Panc1 (cell line): ENCODE measurements around the gene LACTBL1. TPM values are rescaled to one million over a fixed set of nuclear protein-coding genes. Genes with fewer than 3 reads are reported as not detected.
A peak's percentile ranks its signal among the peaks of the same experiment; 100 is the strongest.
"Not testable (repeated sequence)": the region's sequence is repeated elsewhere in the genome, so short reads cannot be mapped to it uniquely, and the experiment has no call there.

Source experiments
- ATAC-seq: fragments of 200-7000 bp; cut with Tn5 transposase; 2 replicates; pipeline ENCODE4 v1.9.1; 2020; ENCODE audit warnings: mild to moderate bottlenecking, moderate library complexity
- BruUV-seq: library from RNA; stranded (reverse); fragments of 400-500 nt; replicated peaks from 2 replicates; lab custom pipeline; 2021; lab: Mats Ljungman, UMichigan
- CTCF ChIA-PET: fragments of 300-600 bp; sonication (Branson Sonifier 250); formaldehyde crosslinking; loops from one replicate; lab custom pipeline; 2022; ENCODE audit warnings: antibody characterized with exemption; lab: Charles Lee
- POLR2A ChIA-PET: fragments of 300-600 bp; sonication (Branson Sonifier 250); formaldehyde crosslinking; loops from one replicate; lab custom pipeline; 2022; ENCODE audit warnings: antibody characterized with exemption; lab: Charles Lee
- DNase-seq: peaks from one replicate; pipeline ENCODE4 v3.0.0-alpha.2; 2010; ENCODE audit warnings: low read depth, low spot score
- H3K27ac ChIP-seq: 2 replicates; pipeline ENCODE4 v1.5.1; 2011; ENCODE audit warnings: mild to moderate bottlenecking, low read length, inconsistent platforms
- H3K27me3 ChIP-seq: fragments of 200-500 bp; sonication (Bioruptor generic); 2 replicates; pipeline ENCODE4 v1.6.0; 2014; ENCODE audit warnings: low read length, inconsistent platforms; ENCODE audit not compliant: control insufficient read depth, insufficient read depth
- H3K36me3 ChIP-seq: fragments of 200-500 bp; sonication (Bioruptor generic); 2 replicates; pipeline ENCODE4 v1.5.1; 2014; ENCODE audit warnings: inconsistent platforms, mild to moderate bottlenecking, low read length, moderate library complexity; ENCODE audit not compliant: control insufficient read depth, insufficient read depth
- H3K4me1 ChIP-seq: 2 replicates; pipeline ENCODE4 v1.5.1; 2011; ENCODE audit warnings: inconsistent platforms, mild to moderate bottlenecking, low read length, moderate library complexity; ENCODE audit not compliant: control insufficient read depth, insufficient read depth
- H3K4me3 ChIP-seq, 2 experiments: 2 replicates each; pipeline ENCODE4 v1.5.1; 2011 to 2012; ENCODE audit warnings: low read depth in 2 of 2, low read length in 2 of 2, mild to moderate bottlenecking in 2 of 2, inconsistent platforms in 1 of 2, moderate library complexity in 1 of 2
- H3K9me3 ChIP-seq: fragments of 200-500 bp; sonication (Bioruptor generic); 2 replicates; pipeline ENCODE4 v1.5.1; 2014; ENCODE audit warnings: low read depth, mild to moderate bottlenecking, inconsistent platforms, low read length, moderate library complexity; ENCODE audit not compliant: control insufficient read depth, insufficient read depth
- POLR2AphosphoS5 ChIP-seq: IDR thresholded peaks from 2 replicates; pipeline ENCODE4 v1.6.1; 2012; ENCODE audit warnings: mild to moderate bottlenecking, low read depth, low read length, moderate library complexity
- SIN3A ChIP-seq: IDR thresholded peaks from 2 replicates; pipeline ENCODE4 v1.6.1; 2012; ENCODE audit warnings: low read depth, mild to moderate bottlenecking, low read length, moderate library complexity, borderline replicate concordance; ENCODE audit not compliant: insufficient read depth
- TCF7L2 ChIP-seq: IDR thresholded peaks from 2 replicates; pipeline ENCODE4 v1.6.1; 2011; ENCODE audit warnings: mild to moderate bottlenecking, low read depth, low read length, inconsistent platforms
- in situ Hi-C: cut with HindIII; loops from 2 replicates; pipeline ENCODE4 v1.10.0; 2016; ENCODE audit warnings: low sequenced_read_pairs, low pct_unique_long_range_greater_than_20kb
- intact Hi-C: fragments of 100-400 bp; cut with micrococcal nuclease; formaldehyde crosslinking; loops from one replicate; pipeline ENCODE4 v1.10.0; 2022; ENCODE audit not compliant: unreplicated experiment
- total RNA-seq: library from RNA; stranded (reverse); gene quantifications from one replicate; pipeline ENCODE4 v1.2.1, GENCODE V29; 2021; ENCODE audit not compliant: unreplicated experiment
- TF ChIP-seq, protein P1 (sequence below): fragments of 450-650 bp; IDR thresholded peaks from 2 replicates; pipeline ENCODE4 v1.5.1; 2017; ENCODE audit warnings: mild to moderate bottlenecking
- TF ChIP-seq, protein P2 (sequence below), 2 experiments: IDR thresholded peaks; 2 replicates each; pipeline ENCODE4 v1.6.1; 2011 to 2012; ENCODE audit warnings: low read depth in 2 of 2, control low read depth in 1 of 2, low read length in 1 of 2, mild to moderate bottlenecking in 1 of 2, moderate library complexity in 1 of 2; ENCODE audit not compliant: insufficient read depth in 1 of 2

The LACTBL1 gene
- total RNA-seq, 1 experiment from 2014 or later: not detected

DNA sequence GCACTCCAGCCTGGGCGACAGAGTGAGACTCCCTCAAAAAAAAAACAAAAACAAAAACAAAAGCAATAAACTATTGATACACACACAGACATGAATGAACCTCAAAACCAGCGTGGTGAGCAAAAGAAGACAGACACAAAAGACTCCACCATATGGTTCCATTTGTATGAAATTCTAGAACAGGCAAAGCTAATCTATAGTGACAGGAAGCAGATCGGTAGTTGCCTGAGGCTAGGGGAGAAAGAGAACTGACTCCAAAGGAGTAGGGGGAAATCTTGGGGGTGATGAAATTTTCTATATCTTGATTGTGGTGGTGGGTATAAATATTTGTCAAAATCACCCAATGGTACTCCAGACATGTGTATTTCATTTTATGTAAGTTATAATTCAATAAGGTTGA lies 20.9 kb downstream of the LACTBL1 start:
- ChIA-PET CTCF (no interaction called here), POLR2A (no interaction called here)
- intact Hi-C loops: no loop called here
- no TSS peak for BruUV-seq
- DNase-seq: no peak
- Histone ChIP-seq H3K4me1 (no peaks in the 10 kb centered on the region), H3K36me3 (no peaks in the 10 kb centered on the region), H3K4me3 (no peak overlapping the region), H3K9me3 (no peaks in the 10 kb centered on the region), H3K27ac (no peak overlapping the region), H3K27me3 (no peaks in the 10 kb centered on the region)
- in situ Hi-C loops: no loop called here
- no peak for ATAC-seq
- TF ChIP-seq POLR2AphosphoS5 (no peak), SIN3A (no peak), TCF7L2 (no peak)
- TF ChIP-seq, protein P1, sequence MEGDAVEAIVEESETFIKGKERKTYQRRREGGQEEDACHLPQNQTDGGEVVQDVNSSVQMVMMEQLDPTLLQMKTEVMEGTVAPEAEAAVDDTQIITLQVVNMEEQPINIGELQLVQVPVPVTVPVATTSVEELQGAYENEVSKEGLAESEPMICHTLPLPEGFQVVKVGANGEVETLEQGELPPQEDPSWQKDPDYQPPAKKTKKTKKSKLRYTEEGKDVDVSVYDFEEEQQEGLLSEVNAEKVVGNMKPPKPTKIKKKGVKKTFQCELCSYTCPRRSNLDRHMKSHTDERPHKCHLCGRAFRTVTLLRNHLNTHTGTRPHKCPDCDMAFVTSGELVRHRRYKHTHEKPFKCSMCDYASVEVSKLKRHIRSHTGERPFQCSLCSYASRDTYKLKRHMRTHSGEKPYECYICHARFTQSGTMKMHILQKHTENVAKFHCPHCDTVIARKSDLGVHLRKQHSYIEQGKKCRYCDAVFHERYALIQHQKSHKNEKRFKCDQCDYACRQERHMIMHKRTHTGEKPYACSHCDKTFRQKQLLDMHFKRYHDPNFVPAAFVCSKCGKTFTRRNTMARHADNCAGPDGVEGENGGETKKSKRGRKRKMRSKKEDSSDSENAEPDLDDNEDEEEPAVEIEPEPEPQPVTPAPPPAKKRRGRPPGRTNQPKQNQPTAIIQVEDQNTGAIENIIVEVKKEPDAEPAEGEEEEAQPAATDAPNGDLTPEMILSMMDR: no peak
- TF ChIP-seq, protein P2, sequence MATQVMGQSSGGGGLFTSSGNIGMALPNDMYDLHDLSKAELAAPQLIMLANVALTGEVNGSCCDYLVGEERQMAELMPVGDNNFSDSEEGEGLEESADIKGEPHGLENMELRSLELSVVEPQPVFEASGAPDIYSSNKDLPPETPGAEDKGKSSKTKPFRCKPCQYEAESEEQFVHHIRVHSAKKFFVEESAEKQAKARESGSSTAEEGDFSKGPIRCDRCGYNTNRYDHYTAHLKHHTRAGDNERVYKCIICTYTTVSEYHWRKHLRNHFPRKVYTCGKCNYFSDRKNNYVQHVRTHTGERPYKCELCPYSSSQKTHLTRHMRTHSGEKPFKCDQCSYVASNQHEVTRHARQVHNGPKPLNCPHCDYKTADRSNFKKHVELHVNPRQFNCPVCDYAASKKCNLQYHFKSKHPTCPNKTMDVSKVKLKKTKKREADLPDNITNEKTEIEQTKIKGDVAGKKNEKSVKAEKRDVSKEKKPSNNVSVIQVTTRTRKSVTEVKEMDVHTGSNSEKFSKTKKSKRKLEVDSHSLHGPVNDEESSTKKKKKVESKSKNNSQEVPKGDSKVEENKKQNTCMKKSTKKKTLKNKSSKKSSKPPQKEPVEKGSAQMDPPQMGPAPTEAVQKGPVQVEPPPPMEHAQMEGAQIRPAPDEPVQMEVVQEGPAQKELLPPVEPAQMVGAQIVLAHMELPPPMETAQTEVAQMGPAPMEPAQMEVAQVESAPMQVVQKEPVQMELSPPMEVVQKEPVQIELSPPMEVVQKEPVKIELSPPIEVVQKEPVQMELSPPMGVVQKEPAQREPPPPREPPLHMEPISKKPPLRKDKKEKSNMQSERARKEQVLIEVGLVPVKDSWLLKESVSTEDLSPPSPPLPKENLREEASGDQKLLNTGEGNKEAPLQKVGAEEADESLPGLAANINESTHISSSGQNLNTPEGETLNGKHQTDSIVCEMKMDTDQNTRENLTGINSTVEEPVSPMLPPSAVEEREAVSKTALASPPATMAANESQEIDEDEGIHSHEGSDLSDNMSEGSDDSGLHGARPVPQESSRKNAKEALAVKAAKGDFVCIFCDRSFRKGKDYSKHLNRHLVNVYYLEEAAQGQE (IDR thresholded peaks at IDR 0.05; ENCODE audit: insufficient read depth in 1 of 2, low read depth in 2 of 2, low read length in 1 of 2): no peak

DNA sequence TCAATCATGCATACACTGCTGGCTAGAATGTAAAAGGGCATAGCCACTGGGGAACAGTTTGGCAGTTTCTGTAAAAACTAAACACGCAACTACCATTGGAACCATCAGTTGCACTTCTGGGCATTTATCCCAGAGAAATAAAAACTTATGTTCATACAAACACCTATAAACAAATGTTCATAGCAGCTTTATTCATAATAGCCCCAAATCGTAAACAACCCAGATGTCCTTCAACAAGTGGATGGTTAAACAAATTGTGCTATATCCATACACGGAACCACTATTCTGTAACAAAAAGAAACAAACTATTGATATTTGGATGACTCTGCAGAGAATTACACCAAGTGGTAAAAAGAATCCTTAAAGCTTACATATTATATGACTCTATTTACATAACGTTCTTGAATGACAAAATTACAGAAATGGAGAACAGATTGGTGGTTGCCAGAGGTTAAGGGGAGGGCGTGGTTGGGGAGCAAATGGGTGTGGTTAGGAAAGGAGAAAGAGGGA lies 22.8 kb downstream of the LACTBL1 start:
- TF ChIP-seq, protein P2 (IDR thresholded peaks at IDR 0.05; ENCODE audit: insufficient read depth in 1 of 2, low read depth in 2 of 2, low read length in 1 of 2): no peak
- TF ChIP-seq TCF7L2: no peak
- no peak for TF ChIP-seq POLR2AphosphoS5
- TF ChIP-seq, protein P1: no peak
- no peak for TF ChIP-seq SIN3A
- no TSS peak for BruUV-seq
- POLR2A ChIA-PET: no interaction called here

DNA sequence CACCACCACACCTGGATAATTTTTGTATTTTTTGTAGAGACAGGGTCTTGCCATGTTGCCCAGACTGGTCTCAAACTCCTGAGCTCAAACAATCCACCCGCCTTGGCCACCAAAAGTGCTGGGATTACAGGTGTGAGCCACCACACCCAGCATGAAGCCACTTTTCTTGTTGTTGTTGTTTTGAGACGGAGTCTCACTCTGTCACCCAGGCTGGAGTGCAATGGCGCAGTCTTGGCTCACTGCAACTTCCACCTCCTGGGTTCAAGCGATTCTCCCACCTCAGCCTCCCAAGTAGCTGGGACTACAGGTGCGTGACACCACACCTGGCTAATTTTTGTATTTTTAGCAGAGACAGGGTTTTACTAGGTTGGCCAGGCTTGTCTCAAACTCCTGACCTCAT lies 27.5 kb downstream of the LACTBL1 start:
- DNase-seq, intact Hi-C loops, H3K4me3 ChIP-seq, ATAC-seq, H3K9me3 ChIP-seq, CTCF ChIA-PET, H3K27me3 ChIP-seq, in situ Hi-C loops, H3K4me1 ChIP-seq, POLR2A ChIA-PET, BruUV-seq, H3K27ac ChIP-seq, H3K36me3 ChIP-seq: not testable (repeated sequence)

More for the DNA sequence above, 22.8 kb downstream of the LACTBL1 start:
- H3K27ac ChIP-seq: no peak overlapping the region
- in situ Hi-C loops: no loop called here
- H3K4me3 ChIP-seq: no peak overlapping the region
- CTCF ChIA-PET: interaction anchor here (0.7 kb wide), 1 partner anchor 136 kb away, joined by 4 read pairs; no protein-coding TSS in a partner anchor
- ATAC-seq: peak; percentile 56; the same call in 1 of the 2 replicates
- no peak for DNase-seq
- intact Hi-C loops: no loop called here
- H3K27me3 ChIP-seq: no peaks in the 10 kb centered on the region
- H3K36me3 ChIP-seq: no peaks in the 10 kb centered on the region
- H3K9me3 ChIP-seq: no peaks in the 10 kb centered on the region
- H3K4me1 ChIP-seq: no peaks in the 10 kb centered on the region
